ENCODE data around the gene LDLRAP1. TPM values are rescaled to one million over a fixed set of nuclear protein-coding genes. Genes with fewer than 3 reads are reported as not detected.

Gene LDLRAP1
- total RNA-seq, 1 donor from 2014 or later, result 8.6 TPM

DNA sequence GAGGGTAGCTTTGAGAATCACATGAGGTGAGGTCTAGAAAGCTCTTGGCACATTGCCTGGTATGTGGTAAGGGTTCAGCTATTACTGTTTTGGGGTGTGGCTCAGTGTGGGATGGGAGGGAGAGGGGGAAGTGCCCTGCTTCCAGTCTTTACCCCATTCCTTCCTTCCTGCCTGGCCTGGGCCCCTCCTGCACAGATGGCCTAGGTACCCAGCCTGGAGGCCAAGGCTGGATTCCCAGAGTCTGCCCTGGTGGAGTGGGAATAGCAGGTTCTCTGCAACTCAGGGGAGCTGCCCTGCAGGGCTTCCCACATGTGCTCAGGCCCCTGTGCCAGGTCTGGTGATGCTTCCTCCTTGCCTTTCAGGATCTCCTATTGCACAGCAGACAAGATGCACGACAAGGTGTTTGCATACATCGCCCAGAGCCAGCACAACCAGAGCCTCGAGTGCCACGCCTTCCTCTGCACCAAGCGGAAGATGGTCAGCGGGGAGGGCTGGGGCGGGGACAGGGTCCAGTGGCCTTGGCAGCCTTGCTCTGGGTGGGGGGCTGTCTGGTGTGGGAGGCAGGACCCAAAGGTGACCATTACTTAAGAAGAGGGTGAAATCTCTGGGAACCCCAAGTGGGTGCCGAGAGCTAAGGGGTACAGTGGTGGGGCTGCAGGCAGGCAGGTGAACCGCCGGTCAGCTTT is 13.5 kb downstream of the LDLRAP1 start:
- Histone ChIP-seq H3K27me3 (no peaks in the 10 kb centered on the region), H2AFZ (replicated peaks) (no peak overlapping the region), H3K36me3 (no peaks in the 10 kb centered on the region), H3F3A (ENCODE audit: low read depth) (no peaks in the 10 kb centered on the region), H3K9ac (no peak overlapping the region), H4K20me1 (ENCODE audit: low read depth) (no peaks in the 10 kb centered on the region), H3K9me3 (ENCODE audit: low read depth) (no peaks in the 10 kb centered on the region), H3K4me3 (no peak overlapping the region), H3K27ac (no peak overlapping the region), H3K79me2 (ENCODE audit: low read depth) (no peaks in the 10 kb centered on the region), H3K4me2 (no peak overlapping the region), H3K4me1 (no peaks in the 10 kb centered on the region)
- peaks cover 14% of the 10 kb centered on the region for H3K27me3 Mint-ChIP-seq (ENCODE audit: insufficient read depth, low read depth)
- peaks cover 32% of the 10 kb centered on the region for H3K4me1 Mint-ChIP-seq
- H3K36me3 Mint-ChIP-seq, result peaks cover 7% of the 10 kb centered on the region
- H3K4me3 Mint-ChIP-seq, result no peak overlapping the region
- H3K9me3 Mint-ChIP-seq, result no peaks in the 10 kb centered on the region
- no peak for DNase-seq (ENCODE audit: low spot score)
- TF ChIP-seq EZH2 (IDR thresholded peaks at IDR 0.05) (no peak), EZH2phosphoT487 (IDR thresholded peaks at IDR 0.05) (no peak)
- TF ChIP-seq, protein P1, sequence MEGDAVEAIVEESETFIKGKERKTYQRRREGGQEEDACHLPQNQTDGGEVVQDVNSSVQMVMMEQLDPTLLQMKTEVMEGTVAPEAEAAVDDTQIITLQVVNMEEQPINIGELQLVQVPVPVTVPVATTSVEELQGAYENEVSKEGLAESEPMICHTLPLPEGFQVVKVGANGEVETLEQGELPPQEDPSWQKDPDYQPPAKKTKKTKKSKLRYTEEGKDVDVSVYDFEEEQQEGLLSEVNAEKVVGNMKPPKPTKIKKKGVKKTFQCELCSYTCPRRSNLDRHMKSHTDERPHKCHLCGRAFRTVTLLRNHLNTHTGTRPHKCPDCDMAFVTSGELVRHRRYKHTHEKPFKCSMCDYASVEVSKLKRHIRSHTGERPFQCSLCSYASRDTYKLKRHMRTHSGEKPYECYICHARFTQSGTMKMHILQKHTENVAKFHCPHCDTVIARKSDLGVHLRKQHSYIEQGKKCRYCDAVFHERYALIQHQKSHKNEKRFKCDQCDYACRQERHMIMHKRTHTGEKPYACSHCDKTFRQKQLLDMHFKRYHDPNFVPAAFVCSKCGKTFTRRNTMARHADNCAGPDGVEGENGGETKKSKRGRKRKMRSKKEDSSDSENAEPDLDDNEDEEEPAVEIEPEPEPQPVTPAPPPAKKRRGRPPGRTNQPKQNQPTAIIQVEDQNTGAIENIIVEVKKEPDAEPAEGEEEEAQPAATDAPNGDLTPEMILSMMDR (IDR thresholded peaks at IDR 0.05), result no peak
- no peak overlapping the region for H3K27ac Mint-ChIP-seq

DNA sequence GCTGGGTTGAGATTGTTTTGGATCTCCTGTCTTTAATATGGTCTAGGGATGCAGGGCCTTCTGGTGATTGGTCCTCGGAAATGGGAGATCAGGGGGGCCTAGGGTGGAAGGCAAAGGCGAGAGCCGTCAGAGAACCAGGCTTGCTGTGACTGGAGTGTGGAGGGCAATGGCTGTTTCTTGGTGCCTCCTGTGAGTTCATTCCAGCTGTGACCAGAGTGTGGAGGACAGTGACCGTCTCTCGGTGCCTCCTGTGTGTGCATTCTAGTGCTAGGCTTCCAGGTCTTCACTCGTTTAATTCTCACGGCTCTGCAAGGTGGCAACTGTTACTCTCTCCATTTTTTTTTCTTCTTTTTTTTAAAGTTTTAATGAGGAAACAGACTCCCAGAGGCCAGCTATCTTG is 14.1 kb downstream of the LDLRAP1 start:
- Mint-ChIP-seq H3K4me1 (peaks cover 29% of the 10 kb centered on the region), H3K36me3 (peaks cover 7% of the 10 kb centered on the region), H3K9me3 (no peaks in the 10 kb centered on the region), H3K27ac (no peak overlapping the region), H3K27me3 (ENCODE audit: insufficient read depth, low read depth) (peaks cover 14% of the 10 kb centered on the region), H3K4me3 (no peak overlapping the region)
- H3K36me3 ChIP-seq, result no peaks in the 10 kb centered on the region
- TF ChIP-seq EZH2 (IDR thresholded peaks at IDR 0.05), result no peak
- no peak for TF ChIP-seq EZH2phosphoT487 (IDR thresholded peaks at IDR 0.05)
- TF ChIP-seq, protein P1 (IDR thresholded peaks at IDR 0.05), result no peak
- H4K20me1 ChIP-seq (ENCODE audit: low read depth), result no peaks in the 10 kb centered on the region
- no peaks in the 10 kb centered on the region for H3K27me3 ChIP-seq
- H3K27ac ChIP-seq, result no peak overlapping the region
- no peak overlapping the region for H2AFZ ChIP-seq (replicated peaks)
- no peak overlapping the region for H3K4me2 ChIP-seq
- H3K9me3 ChIP-seq (ENCODE audit: low read depth), result no peaks in the 10 kb centered on the region
- no peak overlapping the region for H3K9ac ChIP-seq
- no peaks in the 10 kb centered on the region for H3K4me1 ChIP-seq
- no peaks in the 10 kb centered on the region for H3K79me2 ChIP-seq (ENCODE audit: low read depth)
- DNase-seq (ENCODE audit: low spot score), result no peak
- H3F3A ChIP-seq (ENCODE audit: low read depth), result no peaks in the 10 kb centered on the region
- H3K4me3 ChIP-seq, result no peak overlapping the region

DNA sequence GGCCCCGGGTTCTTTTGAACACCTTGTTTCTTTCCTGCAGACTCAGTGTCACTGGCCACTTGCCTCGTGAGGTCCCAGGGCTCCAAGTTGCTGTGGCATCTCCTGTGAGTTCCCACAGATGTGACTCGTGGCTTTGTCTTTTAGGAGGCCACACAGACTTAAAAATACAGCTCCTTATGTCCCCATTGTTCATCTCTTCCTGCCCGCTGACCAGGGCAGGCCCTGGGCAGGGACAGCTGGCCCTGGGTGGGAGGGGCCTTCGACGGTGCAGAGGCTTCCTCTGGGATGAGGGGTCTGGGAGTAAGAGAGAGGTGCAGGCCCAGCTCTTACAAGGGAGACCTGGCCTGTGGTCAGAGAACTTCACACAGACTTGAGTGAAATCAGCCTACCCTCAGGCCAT is 15.6 kb downstream of the LDLRAP1 start:
- Mint-ChIP-seq H3K9me3 (no peaks in the 10 kb centered on the region), H3K4me1 (peaks cover 24% of the 10 kb centered on the region), H3K4me3 (no peak overlapping the region), H3K27me3 (ENCODE audit: insufficient read depth, low read depth) (peaks cover 11% of the 10 kb centered on the region), H3K27ac (peak overlapping the region; percentile 74), H3K36me3 (peaks cover 7% of the 10 kb centered on the region)
- Histone ChIP-seq H3K27ac (no peak overlapping the region), H3K79me2 (ENCODE audit: low read depth) (no peaks in the 10 kb centered on the region), H3K9me3 (ENCODE audit: low read depth) (no peaks in the 10 kb centered on the region), H3K27me3 (no peaks in the 10 kb centered on the region), H4K20me1 (ENCODE audit: low read depth) (no peaks in the 10 kb centered on the region), H2AFZ (replicated peaks) (no peak overlapping the region), H3K9ac (no peak overlapping the region), H3F3A (ENCODE audit: low read depth) (no peaks in the 10 kb centered on the region), H3K4me3 (no peak overlapping the region), H3K4me2 (no peak overlapping the region), H3K4me1 (no peaks in the 10 kb centered on the region), H3K36me3 (no peaks in the 10 kb centered on the region)
- TF ChIP-seq EZH2phosphoT487 (IDR thresholded peaks at IDR 0.05) (no peak), EZH2 (IDR thresholded peaks at IDR 0.05) (no peak)
- TF ChIP-seq, protein P1 (IDR thresholded peaks at IDR 0.05), result no peak
- no peak for DNase-seq (ENCODE audit: low spot score)
